HG03025 (cell line): ENCODE measurements around the gene BNIP5.
"Not testable (repeated sequence)": the region's sequence is repeated elsewhere in the genome, so short reads cannot be mapped to it uniquely, and the experiment has no call there.

Experiments
- ATAC-seq: cut with Tn5 transposase; IDR thresholded peaks from one replicate; pipeline ENCODE4 v1.9.1; 2021; ENCODE audit warnings: mild to moderate bottlenecking, moderate library complexity; ENCODE audit not compliant: unreplicated experiment, low FRiP score

BNIP5 gene

DNA sequence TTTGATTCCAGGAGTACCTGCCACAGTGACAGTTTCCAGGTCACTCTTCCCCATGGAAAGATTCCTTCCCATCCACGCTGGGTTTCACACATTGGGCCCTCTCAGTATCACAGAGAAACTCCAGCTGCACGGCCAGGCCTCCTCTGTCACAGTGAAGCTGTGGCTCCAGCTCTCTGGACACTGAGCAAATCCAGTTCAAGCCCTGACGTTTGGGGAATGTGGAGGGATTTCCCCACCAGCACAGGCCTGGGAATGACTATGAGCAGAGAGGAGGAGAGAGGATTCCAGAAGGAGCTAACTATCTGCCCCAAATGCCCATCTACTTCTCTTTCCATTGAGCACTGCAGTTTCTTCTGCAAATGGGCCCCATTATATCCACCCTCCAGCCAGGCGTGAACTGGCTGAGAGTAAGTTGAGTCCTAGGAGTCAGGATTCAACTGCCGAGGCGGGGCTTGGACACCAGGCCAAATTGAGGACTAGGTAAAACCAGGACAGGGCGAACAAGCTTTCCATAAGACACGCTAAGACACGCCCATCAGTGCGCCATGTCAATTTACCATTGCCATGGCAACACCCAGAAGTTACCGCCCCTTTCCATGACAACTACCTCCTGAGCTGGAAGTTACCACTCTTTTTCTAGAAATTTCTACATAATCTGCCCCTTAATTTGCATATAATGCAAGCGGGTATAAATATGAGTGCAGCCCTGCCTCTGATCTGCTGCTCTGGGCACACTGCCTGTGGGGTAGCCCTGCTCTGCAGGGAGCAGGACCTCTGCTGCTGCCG, 9.2 kb upstream of the BNIP5 start:
- no peak for ATAC-seq

DNA sequence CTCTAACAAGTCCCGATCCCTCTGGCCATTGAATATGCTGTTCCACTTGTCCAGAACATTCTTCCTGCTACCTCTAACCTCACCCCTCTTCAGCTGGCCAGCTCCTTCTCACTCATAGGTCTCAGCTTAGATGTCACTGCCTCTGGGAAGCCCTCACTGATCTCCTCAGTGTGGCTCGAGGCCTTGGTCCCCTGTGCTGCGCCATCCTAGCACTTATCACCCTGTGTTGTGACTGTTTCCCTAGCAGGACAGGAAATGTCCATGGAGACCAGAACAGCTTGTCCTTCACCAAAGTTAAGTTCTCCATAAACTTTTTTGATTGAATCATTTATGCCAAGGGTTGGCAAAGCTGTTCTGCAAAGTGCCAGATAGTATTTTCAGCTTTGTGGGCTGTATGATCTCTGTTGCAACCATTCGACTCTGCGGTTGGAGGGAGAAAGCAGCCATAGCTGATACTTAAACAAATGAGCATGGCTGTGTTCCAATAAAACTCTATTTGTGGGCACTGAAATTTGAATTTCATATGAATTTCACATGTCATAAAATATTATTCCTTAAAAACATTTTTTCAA, 6.5 kb upstream of the BNIP5 start:
- no peak for ATAC-seq

DNA sequence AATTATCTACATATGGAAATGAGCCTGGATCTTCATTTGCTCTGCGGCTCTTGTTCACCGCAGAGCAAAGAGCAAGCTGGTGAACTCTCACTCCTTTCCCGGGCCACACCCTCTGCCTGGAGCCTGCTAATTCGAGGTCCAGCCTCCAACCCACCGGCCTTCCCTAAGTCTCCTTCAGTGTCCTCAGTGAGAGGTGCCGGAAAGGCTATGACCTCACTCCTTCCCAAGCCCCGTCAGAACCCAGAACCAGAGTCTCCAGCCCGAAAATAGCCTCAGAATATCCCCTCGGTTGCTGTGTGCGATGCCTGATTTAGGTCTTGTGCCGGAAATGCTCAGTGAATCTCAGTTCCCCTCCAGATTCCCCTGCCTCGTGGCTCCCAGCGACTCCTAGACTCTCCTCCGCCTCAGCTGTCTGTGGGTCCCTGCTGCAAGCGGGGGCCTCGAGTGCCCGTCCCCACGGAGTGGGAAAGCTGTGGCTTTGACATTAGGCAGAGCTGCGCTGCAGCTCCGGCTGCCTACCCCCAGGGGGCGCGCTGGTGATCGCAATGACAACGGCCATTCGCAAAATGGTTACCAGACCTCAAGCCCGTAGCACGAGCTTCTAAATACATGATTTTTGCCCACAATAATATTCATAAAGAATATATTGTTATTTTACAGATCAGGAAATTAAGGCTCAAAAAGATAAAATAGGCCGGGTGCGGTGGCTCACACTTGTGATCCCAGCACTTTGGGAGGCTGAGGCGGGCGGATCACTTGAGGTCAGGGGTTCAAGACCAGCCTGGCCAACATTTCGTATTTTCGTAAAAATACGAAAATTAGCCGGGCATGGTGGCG, 4.1 kb upstream of the BNIP5 start:
- ATAC-seq = no peak

DNA sequence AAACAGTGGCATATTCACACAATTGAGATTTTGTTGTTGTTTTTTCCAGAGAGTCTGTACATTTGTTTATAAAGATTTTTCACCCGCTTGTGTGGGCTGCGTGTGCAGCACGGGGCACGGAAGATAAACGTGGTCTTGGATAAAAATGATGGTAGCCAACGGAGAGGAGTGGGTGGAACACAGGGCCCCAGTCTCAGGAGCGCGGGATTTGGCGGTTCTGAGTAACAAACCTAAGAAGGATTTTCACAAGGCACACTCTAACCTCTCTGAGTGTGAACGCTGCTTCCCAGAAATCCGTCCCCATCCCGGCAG, 3.6 kb upstream of the BNIP5 start:
- no peak for ATAC-seq

GRCh38 chr6:36339146-36339545, 2.5 kb upstream of the BNIP5 start:
- ATAC-seq = no peak

GRCh38 chr6:36338223-36338622, 1.5 kb upstream of the BNIP5 start:
- ATAC-seq = not testable (repeated sequence)

DNA sequence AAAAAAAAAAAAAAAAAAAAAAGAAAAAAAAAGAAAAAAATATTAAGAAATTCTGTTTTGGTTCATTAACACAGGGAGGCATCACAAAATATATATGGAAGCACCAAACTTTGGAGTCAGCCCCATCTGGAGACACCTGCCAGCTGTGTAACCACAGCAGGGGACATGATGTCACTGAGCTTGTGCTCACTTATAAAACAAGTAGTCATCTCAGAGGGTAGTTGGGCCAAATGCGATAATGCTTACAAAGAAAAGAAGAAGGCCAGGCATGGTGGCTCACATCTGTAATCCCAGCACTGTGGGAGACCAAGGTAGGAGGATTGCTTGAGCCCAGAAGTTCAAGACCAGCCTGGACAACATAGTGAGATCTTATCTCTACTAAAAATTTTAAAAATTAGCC, 1.1 kb upstream of the BNIP5 start:
- ATAC-seq = no peak

DNA sequence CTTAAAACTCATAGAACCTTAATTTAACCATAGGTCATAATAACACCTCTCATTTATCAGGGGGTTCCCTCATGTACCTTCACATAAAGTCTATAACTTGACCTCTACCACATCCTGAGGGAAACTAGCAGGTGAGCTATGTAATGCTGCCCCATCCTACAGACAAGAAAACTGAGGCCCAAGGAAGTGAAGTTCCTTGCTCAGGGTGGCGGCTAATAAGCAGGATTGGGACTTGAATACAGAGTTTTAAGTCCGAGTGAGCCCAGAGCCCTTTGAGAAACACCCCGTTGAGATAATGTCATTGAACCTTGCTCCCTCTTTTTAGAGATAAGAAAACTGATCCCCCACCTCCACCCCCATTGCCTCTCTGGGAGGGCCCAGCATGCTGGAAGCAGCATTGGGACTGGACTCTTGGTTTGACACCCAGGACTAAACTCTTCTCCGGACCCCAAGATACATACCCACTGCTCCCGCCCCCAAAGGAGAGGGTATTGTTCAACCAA, 429 bp downstream of the BNIP5 start:
- no peak for ATAC-seq

DNA sequence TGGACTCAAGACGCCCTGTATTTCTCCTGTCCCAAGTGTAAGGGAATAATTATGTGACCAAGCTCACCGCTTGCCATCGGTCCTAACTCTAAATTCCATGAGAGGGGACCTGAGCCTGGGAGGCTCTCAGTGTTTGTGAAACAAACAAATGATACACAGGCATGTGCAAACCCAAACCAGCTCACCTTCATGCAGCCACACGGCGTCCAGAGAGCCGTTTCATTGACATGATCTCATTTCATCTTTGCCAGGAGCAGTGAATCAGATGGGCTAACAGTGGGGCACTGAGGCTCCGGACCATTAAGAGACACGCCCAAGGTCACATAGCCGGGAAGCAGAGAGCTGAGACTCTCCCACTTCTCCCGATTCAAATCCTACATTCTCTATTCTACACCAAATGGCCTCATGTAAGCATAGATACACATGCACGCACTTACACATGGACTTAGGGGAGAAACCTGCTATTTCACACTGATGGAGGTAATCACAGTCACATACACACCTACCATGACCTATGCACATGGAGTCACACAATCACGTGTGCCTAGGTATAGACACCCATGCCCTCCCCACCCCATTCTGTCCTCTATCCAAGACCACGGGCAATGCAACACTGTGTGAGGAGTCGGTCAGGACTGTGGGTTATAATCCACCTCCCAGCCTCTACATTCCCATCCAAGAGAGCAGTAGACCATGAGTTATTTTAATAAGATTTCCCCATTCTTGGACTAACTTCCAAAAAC, 1.1 kb downstream of the BNIP5 start:
- no peak for ATAC-seq

GRCh38 chr6:36334832-36335459, 1.7 kb downstream of the BNIP5 start:
- ATAC-seq = no peak

DNA sequence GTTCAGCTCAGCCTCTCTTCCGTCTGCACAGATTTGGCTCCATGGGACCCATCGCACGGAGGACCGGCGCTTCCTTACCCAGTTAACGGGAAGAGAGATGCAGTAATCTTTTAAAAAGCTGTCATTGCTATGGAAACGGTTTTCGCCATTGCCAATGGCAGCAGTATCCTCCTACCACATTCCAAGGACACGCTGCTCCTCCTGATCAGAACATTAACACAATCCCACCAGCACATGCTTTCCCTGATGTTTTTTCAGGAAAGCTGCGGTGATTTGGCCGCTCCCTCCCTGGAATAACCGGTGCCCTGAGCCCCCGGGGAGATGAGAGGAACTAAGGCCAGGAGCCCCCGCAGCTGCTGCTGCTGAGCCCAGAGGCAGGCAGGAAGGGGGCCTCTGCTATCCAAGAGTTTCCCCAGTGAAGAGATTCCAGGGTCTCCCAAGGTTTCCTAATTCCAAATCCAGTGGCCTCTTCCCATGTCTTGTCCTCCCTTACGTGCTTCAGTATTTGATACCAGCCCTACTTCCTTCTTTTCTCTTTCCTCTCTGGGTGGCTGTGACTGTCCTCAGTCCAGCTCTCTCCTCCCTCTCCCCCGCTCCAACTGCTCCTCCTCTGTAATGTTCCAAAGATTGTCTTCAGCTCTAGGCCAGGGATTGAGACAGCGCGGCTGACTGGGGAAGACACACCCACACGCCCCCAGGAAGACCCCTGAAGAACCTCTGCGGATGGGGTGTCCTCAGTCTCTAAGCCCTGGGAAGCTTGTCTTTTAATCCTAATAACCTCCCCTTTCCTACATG, 2.6 kb downstream of the BNIP5 start:
- ATAC-seq = no peak

DNA sequence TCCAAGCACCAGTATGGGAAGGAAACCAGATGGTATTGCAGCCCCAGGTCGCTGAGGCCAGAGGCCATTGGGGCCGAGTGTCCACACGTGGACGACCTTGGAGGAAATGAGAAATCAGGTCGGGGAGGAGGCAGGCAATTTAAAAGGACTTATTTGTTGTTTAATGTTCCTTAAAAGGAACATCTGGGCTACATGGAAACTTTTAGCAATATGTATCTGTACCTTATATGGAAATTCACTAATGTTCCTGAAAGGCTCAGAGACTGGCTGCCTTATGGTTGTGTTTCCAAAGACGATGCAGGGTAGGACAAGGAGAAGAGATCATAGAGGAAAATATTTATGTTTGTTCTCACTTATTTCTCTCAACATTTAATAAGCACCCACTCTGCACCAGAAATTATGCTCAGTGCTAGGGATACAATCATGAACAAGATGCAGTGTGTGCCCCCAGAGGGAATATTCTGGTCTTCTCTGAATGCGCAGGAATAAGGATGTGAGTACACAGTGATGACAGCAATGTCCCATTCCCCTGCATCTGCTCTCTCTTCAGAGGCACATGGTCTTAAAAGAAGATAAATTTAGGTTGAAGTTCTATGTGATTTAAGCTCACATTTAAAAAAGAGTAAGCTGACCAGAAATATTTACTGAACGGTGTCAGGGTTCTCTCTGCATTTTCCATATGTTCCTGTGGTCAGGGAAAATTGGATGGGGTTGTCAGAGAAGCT, 3.4 kb downstream of the BNIP5 start:
- no peak for ATAC-seq

- ATAC-seq = no peak
Measured at GRCh38 chr6:36331381-36331780, 5.3 kb downstream of the BNIP5 start.

DNA sequence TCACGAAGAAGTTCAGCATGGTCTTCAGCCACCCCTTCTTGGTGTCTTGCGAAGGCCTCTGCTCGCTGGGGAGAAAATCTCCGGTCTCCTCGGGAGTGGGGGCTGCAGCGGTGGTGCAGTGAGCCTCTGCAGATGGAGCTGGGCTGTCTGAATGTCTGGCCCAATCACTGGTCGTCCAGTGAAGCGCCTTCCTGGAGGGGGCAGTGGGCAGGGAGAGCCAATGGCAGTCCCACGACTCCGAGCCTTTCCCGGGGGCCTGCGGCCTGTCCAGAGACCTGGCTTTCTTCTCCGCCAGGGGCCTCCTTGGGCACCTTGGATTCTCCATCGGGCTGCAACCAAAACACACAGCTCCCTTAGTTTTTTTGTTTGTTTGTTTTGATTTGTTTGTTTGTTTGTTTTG, 6.3 kb downstream of the BNIP5 start:
- ATAC-seq = no peak

GRCh38 chr6:36329798-36330291, 6.8 kb downstream of the BNIP5 start:
- no peak for ATAC-seq

- no peak for ATAC-seq
Measured at GRCh38 chr6:36328600-36328999, 8.1 kb downstream of the BNIP5 start.

GRCh38 chr6:36327919-36328236, 8.8 kb downstream of the BNIP5 start:
- ATAC-seq = no peak

GRCh38 chr6:36327226-36327918, 9.3 kb downstream of the BNIP5 start:
- no peak for ATAC-seq
